Stimulated activated CD4-positive, alpha-beta T cell treated with anti-CD3 and anti-CD28 coated beads, Interleukin-15, amount 100 ng/mL, for 1 hour (primary cell): ENCODE results near the gene PPARG.

Source experiments
- DNase-seq, 2 donors: peaks; one replicate each; pipeline ENCODE4 v3.0.0-alpha.2; 2020; ENCODE audit warnings: low read depth in 1 of 2, low spot score in 1 of 2

The PPARG gene

DNA sequence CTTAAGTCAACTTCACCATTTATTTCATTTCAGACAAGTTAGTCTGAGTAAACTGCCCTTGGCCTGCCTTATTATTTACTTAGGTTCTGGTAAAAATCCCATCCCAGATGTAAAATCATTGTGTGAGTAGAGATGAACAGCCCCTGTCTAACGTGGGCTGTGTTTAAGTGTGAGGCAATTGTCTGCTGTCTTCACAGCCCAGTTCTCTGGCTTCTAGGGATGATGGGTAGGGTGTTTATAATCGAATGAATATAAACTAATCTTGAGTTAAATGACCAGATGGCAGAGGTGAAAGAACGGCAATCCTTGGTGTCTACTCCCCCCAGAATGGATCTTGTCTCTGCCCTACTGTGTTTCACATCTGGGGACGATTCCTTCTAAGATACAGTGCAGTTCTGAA, 20.8 kb downstream of the PPARG start:
- DNase-seq: no peak

GRCh38 chr3:12312010-12312409, 23.1 kb downstream of the PPARG start:
- DNase-seq: no peak

DNA sequence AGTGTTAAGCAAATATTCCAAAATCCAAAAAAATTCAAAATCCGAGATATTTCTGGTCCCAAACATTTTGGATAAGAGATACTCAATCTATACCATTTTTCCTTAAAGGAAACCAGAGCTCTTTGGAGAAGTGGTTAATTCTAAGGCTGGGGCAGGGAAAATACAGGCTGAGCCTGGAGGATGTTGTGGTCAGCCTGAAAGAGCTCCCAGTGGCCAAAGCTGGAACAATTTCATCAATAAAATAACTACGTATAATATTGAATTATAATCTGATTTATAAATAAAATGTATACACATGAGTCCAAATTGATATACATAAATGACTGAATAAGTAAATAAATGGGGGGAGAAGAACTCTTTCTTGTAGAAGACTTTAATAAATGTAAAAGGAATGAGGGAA, 24.6 kb downstream of the PPARG start:
- no peak for DNase-seq

- no peak for DNase-seq
These were observed 27.4 kb downstream of the PPARG start for GRCh38 chr3:12316253-12316652.

DNA sequence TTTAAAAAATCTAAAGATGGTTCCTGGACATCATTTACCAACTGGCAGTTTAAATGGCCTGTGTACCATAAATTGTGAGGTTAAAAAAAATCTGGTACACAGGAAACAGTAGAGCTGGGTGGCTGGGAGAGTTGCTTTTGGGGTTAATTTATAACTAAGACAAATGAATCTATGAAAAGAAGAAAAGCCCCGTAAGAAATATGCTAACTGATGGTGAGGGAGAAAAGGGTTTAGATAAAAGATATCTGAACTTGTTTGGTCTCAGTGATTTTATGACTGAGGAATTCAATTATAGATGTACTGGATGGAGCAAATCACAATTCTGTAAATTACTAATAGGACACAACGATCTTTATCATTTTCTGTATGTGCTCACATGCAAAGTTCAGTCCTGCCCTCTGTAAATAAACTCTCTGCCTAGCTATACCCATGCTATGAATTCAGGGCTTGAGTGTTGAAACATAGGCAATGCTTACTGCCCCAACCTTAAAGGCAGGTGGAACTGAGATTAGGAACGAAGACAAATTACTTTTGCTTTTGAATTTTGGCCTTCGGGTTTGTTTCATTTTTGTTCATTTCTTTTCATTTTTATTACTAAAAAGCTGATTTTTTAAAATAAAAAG, 28.0 kb downstream of the PPARG start:
- no peak for DNase-seq

DNA sequence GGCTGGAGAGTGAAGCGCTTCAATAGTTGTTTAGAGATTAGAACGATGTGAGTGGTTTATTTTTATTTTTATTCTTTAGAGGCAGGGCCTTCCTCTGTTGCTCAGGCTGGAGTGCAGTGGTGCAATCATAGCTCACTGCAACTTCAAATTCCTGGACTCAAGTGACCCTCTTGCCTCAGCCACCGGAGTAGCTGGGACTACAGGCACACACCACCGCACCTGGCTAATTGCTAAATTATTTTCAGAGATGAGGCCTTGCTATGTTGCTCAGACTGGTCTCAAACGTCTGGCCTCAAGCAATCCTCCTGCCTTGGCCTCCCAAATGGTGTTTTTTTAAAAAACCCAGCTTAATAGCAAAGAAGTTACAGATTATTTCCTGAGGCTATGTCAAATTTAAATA, 29.0 kb downstream of the PPARG start:
- DNase-seq: no peak

DNA sequence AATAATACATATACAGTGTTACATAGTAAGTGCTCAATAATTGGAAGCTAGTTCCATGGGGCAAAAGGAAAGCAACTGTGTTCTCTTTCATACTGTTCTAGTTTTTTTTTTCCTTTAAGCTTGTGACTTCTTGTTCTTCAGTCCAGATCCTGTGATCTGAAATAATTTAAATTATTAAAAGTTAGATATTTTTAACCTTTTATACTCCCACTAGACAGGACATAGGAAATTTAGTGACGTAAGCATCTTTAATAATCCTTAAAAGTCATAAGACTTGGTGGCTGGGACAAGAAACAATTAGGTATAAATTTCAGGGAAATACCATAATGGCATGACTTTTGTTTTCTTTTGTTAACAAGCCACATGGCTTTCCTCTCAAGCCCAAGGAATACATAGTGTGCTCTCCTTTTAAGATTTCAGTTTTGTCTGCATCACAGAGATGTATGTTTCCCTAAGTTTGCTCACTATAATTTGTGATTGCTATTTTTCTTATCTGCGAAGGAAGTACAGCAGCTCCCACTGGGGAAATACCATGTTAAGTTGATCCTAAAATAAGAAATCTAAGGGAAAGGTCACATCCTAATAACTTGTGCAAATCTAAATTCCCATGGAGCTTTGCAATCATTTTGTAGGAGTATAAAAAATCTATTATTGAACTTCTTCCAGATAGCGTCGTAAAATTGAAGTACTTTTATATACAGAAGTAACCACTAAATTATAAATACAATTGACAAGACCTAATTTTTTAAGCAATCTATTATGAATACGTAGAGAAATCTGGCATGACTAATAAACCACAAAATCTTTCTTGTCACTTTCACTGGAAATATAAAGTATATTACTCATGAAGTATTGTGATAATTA, 30.1 kb downstream of the PPARG start:
- no peak for DNase-seq

DNA sequence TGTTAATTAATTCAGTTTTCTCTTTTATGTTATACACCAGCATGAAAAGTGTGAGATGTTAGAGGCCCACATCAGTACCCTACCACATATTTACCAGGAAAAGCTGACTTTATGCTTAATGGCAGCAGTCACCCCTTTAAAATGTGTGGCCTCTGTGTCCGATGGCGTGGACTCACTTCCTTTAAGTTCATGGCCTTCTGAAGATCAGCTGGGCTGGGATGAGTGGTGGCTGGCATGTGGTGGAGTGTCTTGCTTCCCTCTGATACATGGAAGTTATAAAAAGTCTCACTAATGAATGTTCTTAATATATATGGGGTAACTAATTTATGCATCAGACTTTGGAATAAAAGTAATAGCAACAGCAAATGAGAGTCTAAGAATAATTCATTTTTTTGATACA, 32.1 kb downstream of the PPARG start:
- no peak for DNase-seq

DNA sequence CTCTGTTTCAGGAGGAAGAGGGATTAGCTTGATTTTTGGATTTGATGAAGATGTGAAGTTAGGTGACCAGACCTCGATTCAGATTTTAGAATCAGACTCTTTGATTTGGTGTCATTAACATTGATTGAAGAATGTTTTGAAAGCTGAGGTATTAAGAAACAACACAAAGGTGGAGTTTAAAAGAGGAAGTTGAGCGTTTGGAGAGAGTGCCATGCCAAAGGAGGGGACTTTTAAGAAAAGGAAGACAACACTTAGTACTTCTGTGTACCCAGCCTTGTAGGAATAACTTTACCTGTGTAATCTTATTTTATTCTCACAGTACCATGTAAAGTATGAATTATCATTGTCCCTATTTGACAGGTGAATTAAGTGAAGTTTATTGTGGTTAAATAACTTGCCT, 34.4 kb downstream of the PPARG start:
- no peak for DNase-seq

GRCh38 chr3:12325586-12326515, 37.0 kb downstream of the PPARG start:
- DNase-seq: no peak

DNA sequence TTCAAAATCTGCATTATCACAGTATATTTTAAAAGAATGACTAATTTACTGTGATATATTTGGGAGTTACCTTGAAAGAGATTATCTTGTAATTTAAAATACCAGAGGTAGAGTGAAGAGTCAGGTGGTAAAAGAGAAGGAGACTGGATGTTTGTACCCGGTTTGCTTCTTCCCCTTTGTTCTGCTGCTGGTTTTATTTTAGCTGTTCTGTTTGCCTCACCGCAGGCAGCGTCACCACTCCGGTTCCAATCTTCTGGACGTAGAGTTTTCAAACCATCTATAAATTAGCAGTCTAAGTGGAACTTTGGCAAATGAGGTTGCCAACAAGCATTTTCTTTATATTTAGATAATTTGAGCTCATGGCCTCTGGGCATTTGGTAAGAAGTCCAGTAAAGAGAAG, 38.2 kb downstream of the PPARG start:
- no peak for DNase-seq

GRCh38 chr3:12328132-12328836, 39.4 kb downstream of the PPARG start:
- DNase-seq: no peak

GRCh38 chr3:12328837-12329462, 40.1 kb downstream of the PPARG start:
- DNase-seq: no peak

- DNase-seq: no peak
These were observed 45.9 kb downstream of the PPARG start for GRCh38 chr3:12334786-12335185.

- DNase-seq: no peak
These were observed 46.6 kb downstream of the PPARG start for GRCh38 chr3:12335421-12335820.

GRCh38 chr3:12336099-12336498, 47.2 kb downstream of the PPARG start:
- no peak for DNase-seq

- no peak for DNase-seq
These were observed 50.0 kb downstream of the PPARG start for GRCh38 chr3:12338595-12339546.

DNA sequence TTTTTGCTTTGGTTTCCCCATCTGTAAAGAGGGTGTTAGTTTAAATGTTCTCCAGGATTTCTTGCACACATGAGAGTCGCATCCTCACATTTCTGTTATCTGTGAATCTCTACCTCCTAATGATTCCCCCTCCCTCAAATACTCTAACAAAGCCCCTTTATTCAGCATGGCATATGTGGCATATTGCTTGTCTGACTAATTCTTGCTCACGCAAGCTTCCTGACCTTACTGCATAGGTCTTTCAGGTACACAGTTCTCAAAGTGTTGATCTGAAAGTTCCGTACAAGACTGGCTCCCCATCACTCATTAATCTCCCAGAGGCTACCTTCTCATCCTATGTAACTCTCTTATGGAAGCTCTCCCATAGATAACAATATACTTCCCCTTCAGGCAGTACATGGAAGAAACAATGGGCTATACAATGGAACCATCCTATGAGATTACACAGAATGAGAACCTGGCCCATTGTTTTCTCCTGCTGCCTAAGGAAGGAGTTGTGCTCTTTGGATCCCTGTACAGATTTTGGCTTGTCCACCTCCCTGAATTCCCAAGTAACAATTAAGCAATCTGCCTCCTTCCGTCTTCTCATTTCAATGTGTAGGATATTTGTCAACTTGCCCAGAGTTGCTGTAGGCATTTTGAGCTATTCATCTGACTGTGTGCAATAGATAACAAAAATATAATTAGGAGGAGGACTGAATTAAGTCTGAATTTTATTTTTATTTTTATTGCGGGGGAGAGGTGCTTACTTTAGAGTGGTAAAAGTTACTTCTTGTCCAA, 51.0 kb downstream of the PPARG start:
- no peak for DNase-seq

DNA sequence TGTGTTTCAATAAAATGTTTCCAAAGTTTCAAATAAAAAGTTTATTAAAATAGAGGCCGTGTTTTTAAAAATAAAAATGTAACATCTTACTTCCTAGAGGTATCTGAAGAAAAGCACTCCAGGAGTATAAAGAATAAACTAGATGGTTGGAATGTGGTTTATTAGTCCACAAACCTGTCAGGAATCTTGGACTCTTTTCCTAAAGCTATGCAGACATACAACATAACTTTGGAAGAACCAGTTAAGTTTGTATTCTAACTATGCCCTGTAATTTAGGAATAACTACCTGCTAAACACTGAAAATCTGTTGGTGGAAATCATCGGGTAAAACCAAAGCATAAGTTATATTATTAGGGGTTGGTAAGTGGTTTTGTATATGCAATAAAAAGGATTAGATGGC, 51.6 kb downstream of the PPARG start:
- no peak for DNase-seq
